ENCODE results near the gene DNAAF5.

DNA sequence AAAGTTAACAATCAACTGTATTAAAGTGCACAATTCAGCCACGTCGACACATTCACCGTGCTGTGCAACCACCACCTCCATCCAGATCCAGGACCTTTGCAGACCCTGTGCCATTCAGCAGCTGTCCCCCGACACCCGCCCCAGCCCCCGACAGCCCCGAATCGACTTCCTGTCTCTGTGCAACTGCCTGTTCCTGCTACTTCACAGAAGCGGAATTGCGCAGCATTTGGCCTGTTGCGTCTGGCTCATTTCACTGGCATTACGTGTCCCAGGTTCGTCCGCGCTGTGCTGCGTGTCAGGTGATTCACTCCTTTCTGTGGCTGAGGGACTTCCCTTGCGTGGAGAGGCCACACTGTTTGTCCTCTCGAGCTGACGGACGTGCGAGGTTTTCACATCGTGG is 33.2 kb upstream of the DNAAF5 start:
- TF ChIP-seq POLR2A (IDR thresholded peaks at IDR 0.05), result no peak
- TF ChIP-seq, protein P1, sequence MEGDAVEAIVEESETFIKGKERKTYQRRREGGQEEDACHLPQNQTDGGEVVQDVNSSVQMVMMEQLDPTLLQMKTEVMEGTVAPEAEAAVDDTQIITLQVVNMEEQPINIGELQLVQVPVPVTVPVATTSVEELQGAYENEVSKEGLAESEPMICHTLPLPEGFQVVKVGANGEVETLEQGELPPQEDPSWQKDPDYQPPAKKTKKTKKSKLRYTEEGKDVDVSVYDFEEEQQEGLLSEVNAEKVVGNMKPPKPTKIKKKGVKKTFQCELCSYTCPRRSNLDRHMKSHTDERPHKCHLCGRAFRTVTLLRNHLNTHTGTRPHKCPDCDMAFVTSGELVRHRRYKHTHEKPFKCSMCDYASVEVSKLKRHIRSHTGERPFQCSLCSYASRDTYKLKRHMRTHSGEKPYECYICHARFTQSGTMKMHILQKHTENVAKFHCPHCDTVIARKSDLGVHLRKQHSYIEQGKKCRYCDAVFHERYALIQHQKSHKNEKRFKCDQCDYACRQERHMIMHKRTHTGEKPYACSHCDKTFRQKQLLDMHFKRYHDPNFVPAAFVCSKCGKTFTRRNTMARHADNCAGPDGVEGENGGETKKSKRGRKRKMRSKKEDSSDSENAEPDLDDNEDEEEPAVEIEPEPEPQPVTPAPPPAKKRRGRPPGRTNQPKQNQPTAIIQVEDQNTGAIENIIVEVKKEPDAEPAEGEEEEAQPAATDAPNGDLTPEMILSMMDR (IDR thresholded peaks at IDR 0.05), result no peak

Measured in suprapubic skin (tissue), 3 donors.